HG03159 (cell line): ENCODE results near the gene OSBPL10.
"Not testable (repeated sequence)": the region's sequence is repeated elsewhere in the genome, so short reads cannot be mapped to it uniquely, and the experiment has no call there.

Source experiments
- ATAC-seq: cut with Tn5 transposase; IDR thresholded peaks from one replicate; pipeline ENCODE4 v1.9.1; 2021; ENCODE audit warnings: mild to moderate bottlenecking, moderate library complexity; ENCODE audit not compliant: unreplicated experiment

OSBPL10 gene, protein sequence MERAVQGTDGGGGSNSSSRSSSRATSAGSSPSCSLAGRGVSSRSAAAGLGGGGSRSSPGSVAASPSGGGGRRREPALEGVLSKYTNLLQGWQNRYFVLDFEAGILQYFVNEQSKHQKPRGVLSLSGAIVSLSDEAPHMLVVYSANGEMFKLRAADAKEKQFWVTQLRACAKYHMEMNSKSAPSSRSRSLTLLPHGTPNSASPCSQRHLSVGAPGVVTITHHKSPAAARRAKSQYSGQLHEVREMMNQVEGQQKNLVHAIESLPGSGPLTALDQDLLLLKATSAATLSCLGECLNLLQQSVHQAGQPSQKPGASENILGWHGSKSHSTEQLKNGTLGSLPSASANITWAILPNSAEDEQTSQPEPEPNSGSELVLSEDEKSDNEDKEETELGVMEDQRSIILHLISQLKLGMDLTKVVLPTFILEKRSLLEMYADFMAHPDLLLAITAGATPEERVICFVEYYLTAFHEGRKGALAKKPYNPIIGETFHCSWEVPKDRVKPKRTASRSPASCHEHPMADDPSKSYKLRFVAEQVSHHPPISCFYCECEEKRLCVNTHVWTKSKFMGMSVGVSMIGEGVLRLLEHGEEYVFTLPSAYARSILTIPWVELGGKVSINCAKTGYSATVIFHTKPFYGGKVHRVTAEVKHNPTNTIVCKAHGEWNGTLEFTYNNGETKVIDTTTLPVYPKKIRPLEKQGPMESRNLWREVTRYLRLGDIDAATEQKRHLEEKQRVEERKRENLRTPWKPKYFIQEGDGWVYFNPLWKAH

DNA sequence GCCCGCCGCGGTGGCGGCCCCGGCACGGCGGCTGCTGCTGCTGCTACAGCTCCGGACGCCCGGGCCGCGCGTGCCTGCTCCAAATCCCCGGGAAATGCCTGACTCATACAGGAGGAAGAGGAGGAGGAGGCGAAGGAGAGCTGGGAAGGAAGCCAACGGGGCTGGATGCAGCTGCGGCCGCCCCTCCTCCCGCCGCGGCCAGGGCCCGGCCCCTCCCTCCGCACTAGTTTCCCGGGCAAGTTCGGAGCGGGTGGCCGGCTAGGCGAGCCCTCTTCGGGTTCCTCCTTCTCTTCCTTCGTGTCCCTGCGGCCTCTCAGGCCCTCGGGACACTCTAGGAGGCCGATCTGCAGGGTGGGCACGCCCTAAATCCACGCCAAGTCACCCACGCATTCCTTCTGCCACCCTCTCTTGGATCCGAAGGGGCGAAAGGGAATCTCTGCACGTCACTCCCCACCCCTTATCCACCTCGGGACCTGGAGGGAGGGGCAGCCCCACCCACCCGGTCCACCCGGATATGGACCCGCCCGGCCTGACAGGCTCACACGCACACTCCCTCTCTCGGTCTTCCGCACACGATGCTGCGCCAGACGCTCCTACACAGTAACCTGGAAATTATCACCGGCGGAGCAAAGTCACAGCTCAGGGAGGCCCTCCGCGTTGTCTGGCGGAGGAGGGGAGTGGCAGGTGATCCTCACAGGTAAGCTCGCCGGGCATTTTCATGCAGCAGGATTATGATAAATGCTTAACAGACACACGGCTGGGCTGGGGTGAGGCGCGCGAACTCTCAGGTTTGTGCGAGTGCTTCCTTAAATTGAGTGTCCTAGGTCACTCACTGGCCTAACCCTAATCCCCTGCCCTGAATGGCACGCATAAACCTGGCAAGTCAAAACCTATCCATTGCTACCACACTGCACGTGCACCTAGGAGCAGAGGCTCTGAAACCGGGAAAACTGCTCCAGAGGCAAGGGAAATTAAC, at the start of gene OSBPL10, which contains the start of gene ZNF860:
OSBPL10 (minus strand) TSS at position 57 of the 976 bp plus-strand sequence. CDS start 83 bp downstream, outside the sequence.
ZNF860 (plus strand) TSS at position 545 of the 976 bp plus-strand sequence. CDS start 7,330 bp downstream, outside the sequence.
- peak; percentile 25 for ATAC-seq

DNA sequence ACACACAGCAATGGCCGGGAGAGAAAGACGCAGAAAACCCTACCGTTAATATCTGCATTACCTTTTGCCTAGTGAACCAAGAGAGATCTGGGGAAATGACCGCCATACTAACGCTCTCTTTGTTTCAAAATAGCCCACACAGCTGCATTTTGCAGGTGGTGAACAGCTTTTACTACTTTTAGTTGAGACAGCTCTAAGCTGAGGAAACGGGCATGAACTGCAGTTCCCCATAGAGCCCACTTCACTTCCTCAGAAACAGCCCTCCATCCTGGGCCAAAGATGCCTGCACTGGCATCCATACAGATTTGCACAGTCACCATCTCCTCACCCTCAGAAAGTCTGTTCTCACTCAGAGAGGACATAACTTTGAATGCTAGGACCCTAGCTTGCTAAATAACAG, 45.5 kb upstream of the OSBPL10 start:
- no peak for ATAC-seq

DNA sequence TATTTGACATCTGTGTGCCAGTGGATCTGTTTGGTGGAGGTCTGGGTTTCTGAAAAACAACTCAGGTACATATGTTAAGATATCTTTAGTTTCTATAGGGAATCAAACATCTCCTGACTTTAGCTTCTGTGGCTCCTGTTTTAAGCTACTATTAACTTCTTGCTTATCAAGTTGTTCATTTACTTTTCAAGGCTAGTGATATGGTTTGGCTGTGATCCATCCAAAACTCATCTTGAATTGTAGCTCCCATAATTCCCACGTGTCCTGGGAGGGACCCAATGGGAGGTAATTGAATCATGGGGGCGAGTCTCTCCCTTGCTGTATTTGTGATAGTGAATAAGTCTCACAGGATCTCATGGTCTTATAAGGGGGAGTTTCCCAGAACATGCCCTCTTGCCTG, 41.9 kb upstream of the OSBPL10 start:
- no peak for ATAC-seq

DNA sequence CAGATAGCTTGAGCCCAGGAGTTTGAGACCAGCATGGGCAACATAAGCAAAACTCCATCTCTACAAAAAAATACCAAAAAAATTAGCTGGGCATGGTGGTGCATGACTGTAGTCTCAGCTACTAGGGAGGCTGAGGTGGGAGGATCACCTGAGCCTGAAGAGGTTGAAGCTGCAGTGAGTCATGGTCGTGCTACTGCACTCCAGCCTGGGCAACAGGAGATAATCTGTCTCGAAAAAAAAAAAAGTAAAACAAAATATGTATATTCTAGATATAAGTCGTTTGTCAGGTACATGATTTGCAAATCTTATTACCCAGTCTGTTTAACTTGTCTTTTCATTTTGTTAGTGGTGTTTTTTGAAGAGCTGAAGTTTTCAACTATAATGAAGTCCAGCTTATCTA, 40.7 kb upstream of the OSBPL10 start:
- no peak for ATAC-seq

DNA sequence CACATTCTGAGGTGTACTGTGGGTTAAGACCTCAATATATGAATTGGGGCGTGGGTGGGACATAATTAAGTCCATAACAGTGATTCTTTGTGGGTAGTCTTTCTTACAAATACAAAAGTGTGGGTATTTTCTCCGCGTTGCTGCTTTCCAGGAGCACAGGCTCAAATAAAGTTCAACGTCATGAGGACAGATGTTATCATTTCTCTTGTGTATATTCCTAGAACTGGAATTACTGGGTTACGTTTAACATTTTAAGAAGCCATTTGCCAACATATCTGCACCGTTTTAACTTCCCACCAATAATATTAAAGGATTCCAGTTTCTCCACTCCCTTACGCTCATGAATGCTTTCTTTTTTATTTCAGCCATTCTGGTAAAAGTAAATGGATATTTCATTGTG, 40.1 kb upstream of the OSBPL10 start:
- ATAC-seq, result no peak

DNA sequence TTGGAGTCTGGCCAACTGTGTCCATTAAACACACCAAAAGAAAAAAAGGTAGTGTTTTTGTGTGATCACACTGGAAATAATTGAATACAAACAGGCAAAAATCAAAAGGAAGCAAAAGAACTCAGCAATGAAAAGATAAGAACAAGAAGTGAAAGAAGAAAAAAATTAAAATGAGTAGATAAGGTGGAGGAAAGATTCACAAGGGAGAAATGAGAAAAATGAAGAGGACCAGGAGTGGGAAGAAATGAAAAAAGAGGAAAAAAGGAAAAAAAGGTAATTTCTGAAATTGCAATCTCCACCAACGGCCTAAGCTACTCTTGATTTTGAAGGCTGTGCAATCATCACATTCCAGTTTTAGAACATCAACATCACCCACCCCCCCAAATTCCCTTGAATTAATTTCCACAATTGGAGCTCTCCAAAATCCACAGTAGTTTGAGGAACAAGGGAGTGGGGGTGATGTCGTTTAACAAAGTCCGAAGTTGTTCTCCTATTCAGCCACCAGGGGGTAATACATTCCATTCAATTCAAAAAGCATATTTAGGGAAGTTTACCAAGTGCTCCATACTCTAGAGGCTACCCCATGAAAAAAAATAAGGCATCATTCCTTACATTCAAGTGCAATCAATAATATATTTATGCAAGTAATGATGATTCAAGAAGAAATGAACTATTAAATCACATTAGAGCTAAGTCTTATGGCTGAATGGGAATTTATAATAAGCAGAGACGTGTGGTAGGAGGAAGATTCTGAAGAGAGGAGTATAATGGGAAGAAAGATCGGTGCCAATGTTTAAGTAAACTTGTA, 37.9 kb upstream of the OSBPL10 start:
- ATAC-seq, result no peak

DNA sequence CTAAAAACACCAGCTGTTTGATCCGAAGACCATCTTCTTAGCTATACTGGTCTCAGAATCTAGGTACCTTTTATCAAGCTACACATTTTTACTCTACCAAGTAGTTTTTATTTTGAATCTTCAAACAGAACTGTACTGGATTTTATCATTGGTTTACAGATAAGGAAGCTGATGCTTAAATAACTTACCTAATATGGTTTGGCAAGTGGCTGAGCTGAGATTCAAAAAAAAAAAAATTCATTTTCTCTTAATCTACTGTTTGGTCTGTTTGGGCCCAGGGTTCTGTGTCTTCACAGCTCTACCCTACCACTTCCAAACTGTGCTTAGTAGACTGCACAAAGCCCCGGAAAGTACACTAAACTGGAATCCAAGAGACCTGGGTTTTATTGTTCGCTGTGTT, 36.2 kb upstream of the OSBPL10 start:
- ATAC-seq, result no peak

DNA sequence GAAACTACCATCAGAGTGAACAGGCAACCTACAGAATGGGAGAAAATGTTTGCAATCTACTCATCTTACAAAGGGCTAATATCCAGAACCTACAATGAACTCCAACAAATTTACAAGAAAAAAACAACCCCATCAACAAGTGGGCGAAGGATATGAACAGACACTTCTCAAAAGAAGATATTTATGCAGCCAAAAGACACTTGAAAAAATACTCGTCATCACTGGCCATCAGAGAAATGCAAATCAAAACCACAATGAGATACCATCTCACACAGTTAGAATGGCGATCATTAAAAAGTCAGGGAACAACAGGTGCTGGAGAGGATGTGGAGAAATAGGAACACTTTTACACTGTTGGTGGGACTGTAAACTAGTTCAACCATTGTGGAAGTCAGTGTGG, 34.6 kb upstream of the OSBPL10 start:
- ATAC-seq, result not testable (repeated sequence)

DNA sequence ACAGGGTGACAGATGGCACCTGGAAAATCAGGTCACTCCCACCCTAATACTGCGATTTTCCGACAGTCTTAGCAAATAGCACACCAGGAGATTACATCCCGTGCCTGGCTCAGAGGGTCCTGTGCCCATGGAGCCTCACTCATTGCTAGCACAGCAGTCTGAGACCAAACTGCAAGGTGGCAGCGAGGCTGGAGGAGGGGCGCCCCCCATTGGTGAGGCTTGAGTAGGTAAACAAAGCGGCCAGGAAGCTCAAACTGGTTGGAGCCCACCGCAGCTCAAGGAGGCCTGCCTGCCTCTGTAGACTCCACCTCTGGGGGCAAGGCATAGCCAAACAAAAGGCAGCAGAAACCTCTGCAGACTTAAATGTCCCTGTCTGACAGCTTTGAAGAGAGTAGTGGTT, 29.6 kb upstream of the OSBPL10 start:
- not testable (repeated sequence) for ATAC-seq

DNA sequence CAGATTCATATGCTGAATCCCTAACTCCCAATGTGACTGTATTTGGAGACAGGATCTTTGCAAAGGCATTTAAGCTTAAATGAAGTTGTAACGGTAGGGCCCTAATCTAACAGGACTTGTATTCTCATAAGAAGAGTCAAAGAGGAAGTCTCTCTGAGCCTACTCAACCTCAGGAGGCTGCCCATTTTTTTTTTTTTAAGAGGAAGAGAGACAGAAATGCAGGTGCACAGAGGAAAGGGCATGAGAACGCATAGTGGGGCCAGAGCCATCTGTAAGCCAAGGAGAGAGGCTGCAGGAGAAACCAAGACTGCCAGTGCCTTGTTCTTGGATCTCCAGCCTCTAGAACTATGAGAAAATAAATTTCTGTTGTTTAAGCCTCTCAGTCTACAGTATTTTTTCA, 28.9 kb upstream of the OSBPL10 start:
- no peak for ATAC-seq

DNA sequence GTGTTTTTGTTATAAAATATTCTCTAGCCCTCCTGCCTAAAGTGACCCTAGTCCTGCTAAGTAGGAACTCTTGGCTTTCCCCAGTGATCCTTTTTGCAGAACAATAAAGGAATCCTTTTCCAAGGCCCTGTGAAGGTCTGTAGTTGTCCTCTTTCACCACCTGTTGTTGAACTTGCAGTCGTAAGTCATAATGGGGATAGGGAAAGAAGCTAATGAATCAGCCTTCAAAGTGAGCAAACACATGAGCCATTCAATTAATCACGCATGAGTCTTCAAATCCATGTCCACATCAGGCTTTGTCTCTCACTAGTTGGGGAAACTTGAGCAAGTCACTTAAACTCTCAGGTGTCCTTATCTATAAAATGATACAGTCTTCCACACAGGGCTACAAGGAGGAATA, 28.0 kb upstream of the OSBPL10 start:
- ATAC-seq, result no peak

DNA sequence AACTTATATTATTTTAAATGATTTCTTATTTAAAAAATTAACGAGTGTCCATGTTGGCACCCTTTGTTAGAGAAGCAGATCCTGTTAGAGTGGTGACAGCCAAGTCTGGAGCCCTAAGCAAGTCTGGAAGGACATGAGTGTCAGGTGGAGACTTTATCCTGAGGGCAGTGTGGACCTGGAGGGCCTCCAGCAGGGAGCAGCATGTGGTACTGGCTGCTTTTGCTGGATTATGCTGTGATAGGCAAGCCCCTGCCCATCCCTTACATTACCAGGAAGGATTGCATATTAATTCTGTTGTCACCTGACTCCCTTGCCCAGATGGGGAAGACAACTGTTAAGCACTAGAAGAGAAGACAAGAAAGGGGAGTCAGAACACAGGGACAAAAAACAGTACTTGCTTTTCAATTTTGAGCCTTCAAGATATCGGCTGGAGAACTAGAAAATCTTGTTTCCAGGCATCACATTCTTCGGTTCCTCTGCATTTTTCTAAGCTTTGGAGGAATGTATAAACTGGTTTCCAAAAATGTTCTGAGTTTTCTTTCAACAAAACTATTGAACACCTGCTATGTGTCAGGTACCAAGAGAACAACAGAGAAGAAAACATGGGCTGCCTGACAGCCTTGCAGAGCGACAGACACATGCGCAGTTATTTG, 23.2 kb upstream of the OSBPL10 start:
- ATAC-seq, result no peak

DNA sequence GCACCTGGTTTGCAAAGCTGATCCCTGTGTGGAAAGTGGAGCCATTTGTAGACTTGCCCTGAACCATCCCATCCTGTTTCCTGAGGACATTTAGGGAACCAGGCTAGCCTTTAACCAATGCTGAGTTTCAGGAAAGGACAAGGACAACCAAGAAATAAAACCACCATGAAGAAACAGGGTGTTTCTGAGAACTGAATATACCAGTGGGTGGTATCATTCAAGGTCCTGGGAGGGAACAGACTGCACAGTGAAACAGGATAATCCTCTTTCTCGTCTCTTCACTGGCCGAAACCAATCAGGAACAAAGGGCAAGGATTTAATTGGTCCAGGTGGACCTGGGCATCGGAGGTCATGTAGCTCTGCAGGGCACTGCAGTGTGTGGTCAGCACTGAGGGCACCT, 22.3 kb upstream of the OSBPL10 start:
- ATAC-seq, result no peak

DNA sequence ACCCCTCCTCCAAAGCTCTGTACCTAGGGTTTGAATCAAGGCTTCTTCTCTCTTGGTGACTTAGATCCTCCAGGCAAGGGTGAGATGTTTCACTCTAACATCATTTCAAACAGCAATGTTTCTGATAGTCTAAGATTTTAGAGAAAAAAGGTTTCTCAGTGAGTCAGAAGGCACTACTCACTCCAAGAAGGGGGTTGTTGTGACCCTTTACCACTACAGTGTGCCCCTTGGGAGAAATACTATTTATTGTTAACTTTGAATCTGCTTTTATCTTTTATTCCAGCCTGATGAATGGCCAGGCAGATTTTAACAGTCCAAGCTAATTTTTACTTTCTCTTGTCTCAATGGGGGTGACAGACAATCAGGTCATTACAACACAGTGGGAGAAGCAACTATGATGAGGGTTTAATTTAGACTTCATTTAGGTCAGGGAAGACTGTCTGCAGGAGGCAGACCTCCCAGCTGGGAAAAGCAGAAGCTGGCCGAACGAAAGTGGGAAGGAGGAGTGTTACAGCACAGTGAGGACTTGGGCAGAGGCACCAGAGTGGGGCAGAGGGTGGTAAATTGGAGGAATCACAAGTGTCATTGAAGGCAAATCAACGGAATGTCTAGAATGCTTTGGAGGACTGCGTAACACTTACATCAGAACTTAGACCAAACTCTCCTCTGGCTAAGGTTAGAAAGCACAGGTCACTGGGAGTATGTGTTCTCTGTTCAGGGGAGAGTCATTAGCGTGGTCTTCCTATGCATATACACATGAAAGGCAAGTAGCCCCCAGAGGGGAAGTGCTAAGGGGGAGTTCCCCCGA, 21.7 kb upstream of the OSBPL10 start:
- ATAC-seq, result no peak

DNA sequence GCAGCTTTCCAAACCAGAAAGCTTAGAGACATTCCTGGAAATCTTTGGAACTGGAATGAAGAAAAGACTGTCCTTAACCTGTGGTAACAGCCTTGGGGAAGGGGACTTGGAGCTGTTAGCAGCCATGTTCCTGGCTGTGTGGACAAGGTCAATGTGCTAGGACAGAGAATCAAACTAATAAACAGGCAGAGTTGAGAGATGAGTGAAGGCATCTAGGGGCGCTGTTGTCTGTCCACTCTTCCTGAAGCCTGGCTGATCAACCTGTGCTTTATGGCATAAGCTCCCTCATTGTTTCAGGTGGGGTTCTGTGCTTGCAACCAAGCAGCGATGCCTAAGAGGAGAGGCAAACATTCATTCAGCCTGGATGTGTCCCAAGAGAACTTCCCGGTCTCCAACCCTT, 19.8 kb upstream of the OSBPL10 start:
- no peak for ATAC-seq

DNA sequence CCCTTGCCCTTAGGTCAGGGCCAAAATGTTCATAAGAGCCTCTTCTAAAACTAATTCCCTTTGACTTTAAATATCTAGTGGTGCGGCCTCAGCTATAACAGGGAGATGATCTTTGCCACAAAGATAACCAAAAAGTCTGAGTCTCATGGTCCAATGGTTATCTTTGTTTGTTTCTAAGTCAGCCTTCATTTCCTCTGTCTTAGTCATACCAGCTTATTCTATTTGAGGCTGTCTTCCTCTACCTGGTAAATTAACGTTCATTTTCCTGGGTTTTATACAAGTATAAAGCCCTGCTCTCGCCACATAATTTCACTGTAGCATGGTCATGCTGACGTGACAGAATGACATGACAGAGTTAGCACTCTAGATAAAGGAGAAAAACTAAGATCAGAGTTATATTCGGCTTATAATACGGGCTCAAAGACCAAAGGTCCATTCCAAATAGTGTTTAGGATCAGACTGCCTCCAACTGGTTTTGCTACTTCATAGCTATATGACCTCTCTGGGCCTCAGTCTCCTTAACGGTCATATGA, 18.9 kb upstream of the OSBPL10 start:
- ATAC-seq, result no peak

DNA sequence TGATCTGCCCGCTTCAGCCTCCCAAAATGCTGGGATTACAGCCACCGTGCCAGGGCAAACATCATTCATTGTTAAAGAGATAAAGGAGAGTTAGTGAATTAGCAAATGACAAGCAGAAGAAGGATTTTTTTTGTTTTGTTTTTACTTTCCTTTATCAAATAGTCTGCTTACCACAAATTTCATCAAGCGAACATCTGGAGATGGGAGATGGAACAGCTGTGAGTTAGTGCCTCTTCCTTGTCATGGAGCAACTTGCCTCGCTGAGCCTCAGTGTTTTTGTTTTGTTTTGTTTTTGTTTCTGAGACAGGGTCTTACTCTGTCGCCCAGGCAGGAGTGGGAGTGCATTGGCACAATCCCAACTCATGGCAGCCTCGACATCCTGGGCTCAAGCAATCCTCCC, 16.4 kb upstream of the OSBPL10 start:
- ATAC-seq, result no peak

DNA sequence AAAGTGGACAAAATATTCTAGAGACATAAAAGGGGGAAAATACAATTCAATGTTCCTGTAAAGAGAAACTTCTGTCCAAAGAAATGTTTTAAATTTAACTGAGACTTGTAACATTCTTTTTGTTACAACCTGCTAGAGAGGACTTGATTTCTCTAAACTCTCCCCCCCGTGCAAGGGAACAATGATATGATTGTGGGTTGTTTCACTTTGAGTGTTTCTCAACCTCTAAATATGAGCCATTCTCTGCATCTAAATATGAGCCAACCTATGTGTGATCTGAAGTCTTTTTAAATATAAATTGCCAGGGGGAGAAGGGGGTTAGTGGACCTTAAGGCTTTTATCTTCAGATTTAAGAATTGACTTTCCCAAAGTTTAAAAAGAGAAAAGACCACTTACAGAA, 15.1 kb upstream of the OSBPL10 start:
- ATAC-seq, result no peak
